ENCODE measurements around the gene C4A. TPM values are rescaled to one million over a fixed set of nuclear protein-coding genes. Genes with fewer than 3 reads are reported as not detected.

C4A gene
- total RNA-seq, 1 experiment from 2014 or later = 1.5 TPM

- Histone ChIP-seq H3K9me3 (no peaks in the 10 kb centered on the region), H3K27me3 (replicated peaks; ENCODE audit: control insufficient read depth, insufficient read depth, low read length) (no peaks in the 10 kb centered on the region), H3K36me3 (ENCODE audit: control insufficient read depth, insufficient read depth, low read length) (peaks cover 2% of the 10 kb centered on the region), H3K4me1 (peaks cover 5% of the 10 kb centered on the region; the same call in 1 of the 2 replicates), H3K4me3 (ENCODE audit: low read depth, low read length) (no peak overlapping the region)
- POLR2A ChIA-PET = no interaction called here
- no peaks in the 10 kb centered on the region for H3K9me3 Mint-ChIP-seq (ENCODE audit: unreplicated experiment)
- H3K4me3 Mint-ChIP-seq (ENCODE audit: unreplicated experiment) = no peak overlapping the region
- TF ChIP-seq, protein P1, sequence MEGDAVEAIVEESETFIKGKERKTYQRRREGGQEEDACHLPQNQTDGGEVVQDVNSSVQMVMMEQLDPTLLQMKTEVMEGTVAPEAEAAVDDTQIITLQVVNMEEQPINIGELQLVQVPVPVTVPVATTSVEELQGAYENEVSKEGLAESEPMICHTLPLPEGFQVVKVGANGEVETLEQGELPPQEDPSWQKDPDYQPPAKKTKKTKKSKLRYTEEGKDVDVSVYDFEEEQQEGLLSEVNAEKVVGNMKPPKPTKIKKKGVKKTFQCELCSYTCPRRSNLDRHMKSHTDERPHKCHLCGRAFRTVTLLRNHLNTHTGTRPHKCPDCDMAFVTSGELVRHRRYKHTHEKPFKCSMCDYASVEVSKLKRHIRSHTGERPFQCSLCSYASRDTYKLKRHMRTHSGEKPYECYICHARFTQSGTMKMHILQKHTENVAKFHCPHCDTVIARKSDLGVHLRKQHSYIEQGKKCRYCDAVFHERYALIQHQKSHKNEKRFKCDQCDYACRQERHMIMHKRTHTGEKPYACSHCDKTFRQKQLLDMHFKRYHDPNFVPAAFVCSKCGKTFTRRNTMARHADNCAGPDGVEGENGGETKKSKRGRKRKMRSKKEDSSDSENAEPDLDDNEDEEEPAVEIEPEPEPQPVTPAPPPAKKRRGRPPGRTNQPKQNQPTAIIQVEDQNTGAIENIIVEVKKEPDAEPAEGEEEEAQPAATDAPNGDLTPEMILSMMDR (IDR thresholded peaks at IDR 0.05; ENCODE audit: insufficient read depth in 1 of 2, low read depth in 1 of 2, low read length in 1 of 2, severe bottlenecking in 1 of 2, unreplicated experiment in 1 of 2) = no peak
- intact Hi-C loops (cut with micrococcal nuclease; ENCODE audit: unreplicated experiment) = no loop called here
- BruUV-seq (replicated peaks) = no TSS peak
- H3K27me3 Mint-ChIP-seq (ENCODE audit: insufficient read depth, unreplicated experiment) = no peaks in the 10 kb centered on the region
- DNase-seq = no peak
- peaks cover 67% of the 10 kb centered on the region for H3K36me3 Mint-ChIP-seq (ENCODE audit: insufficient read depth, unreplicated experiment)
- no peak overlapping the region for H3K27ac Mint-ChIP-seq (ENCODE audit: unreplicated experiment)
- CTCF ChIA-PET = no interaction called here
- peaks cover 9% of the 10 kb centered on the region for H3K4me1 Mint-ChIP-seq (ENCODE audit: low read depth, unreplicated experiment)
Observed at GRCh38 chr6:31966997-31967925, 14.6 kb upstream of the C4A start.

- Mint-ChIP-seq H3K4me1 (ENCODE audit: low read depth, unreplicated experiment) (peaks cover 12% of the 10 kb centered on the region), H3K4me3 (ENCODE audit: unreplicated experiment) (no peak overlapping the region), H3K9me3 (ENCODE audit: unreplicated experiment) (no peaks in the 10 kb centered on the region), H3K27ac (ENCODE audit: unreplicated experiment) (no peak overlapping the region), H3K36me3 (ENCODE audit: insufficient read depth, unreplicated experiment) (peaks cover 67% of the 10 kb centered on the region), H3K27me3 (ENCODE audit: insufficient read depth, unreplicated experiment) (no peaks in the 10 kb centered on the region)
- no peak for DNase-seq
- Histone ChIP-seq H3K36me3 (ENCODE audit: control insufficient read depth, insufficient read depth, low read length) (peaks cover 1% of the 10 kb centered on the region), H3K27me3 (replicated peaks; ENCODE audit: control insufficient read depth, insufficient read depth, low read length) (no peaks in the 10 kb centered on the region), H3K9me3 (no peaks in the 10 kb centered on the region), H3K4me3 (ENCODE audit: low read depth, low read length) (no peak overlapping the region), H3K4me1 (peaks cover 5% of the 10 kb centered on the region; the same call in 1 of the 2 replicates)
- intact Hi-C loops (cut with micrococcal nuclease; ENCODE audit: unreplicated experiment) = no loop called here
- no TSS peak for BruUV-seq (replicated peaks)
- ChIA-PET CTCF (no interaction called here), POLR2A (no interaction called here)
- TF ChIP-seq, protein P1 (IDR thresholded peaks at IDR 0.05; ENCODE audit: insufficient read depth in 1 of 2, low read depth in 1 of 2, low read length in 1 of 2, severe bottlenecking in 1 of 2, unreplicated experiment in 1 of 2) = no peak
Observed at GRCh38 chr6:31967926-31968320, 13.9 kb upstream of the C4A start.

DNA sequence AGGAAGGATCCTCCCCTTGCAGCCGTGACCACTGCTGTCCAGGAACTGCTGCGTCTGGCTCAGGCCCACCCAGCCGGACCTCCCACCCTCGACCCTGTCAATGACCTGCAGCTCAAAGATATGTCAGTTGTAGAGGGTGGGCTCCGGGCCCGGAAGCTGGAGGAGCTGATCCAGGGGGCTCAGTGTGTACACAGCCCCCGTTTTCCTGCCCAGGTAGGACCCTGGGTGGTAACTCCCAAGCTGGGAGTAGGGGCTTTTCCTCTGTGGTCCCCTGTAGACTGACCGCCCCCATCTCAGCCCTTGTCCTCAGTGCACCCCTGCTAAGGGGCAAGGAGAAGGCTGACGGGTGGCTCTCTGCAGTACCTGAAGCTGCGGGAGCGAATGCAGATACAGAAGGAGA lies 13.5 kb upstream of the C4A start:
- peaks cover 67% of the 10 kb centered on the region for H3K36me3 Mint-ChIP-seq (ENCODE audit: insufficient read depth, unreplicated experiment)
- Histone ChIP-seq H3K27me3 (replicated peaks; ENCODE audit: control insufficient read depth, insufficient read depth, low read length) (no peaks in the 10 kb centered on the region), H3K4me3 (ENCODE audit: low read depth, low read length) (no peak overlapping the region), H3K4me1 (peaks cover 5% of the 10 kb centered on the region; the same call in 1 of the 2 replicates), H3K9me3 (no peaks in the 10 kb centered on the region), H3K36me3 (ENCODE audit: control insufficient read depth, insufficient read depth, low read length) (peaks cover 1% of the 10 kb centered on the region)
- DNase-seq = no peak
- no peak overlapping the region for H3K27ac Mint-ChIP-seq (ENCODE audit: unreplicated experiment)
- H3K9me3 Mint-ChIP-seq (ENCODE audit: unreplicated experiment) = no peaks in the 10 kb centered on the region
- peaks cover 16% of the 10 kb centered on the region for H3K4me1 Mint-ChIP-seq (ENCODE audit: low read depth, unreplicated experiment)
- BruUV-seq (replicated peaks) = no TSS peak
- no peak overlapping the region for H3K4me3 Mint-ChIP-seq (ENCODE audit: unreplicated experiment)
- H3K27me3 Mint-ChIP-seq (ENCODE audit: insufficient read depth, unreplicated experiment) = no peaks in the 10 kb centered on the region
- ChIA-PET CTCF (no interaction called here), POLR2A (no interaction called here)
- TF ChIP-seq, protein P1 (IDR thresholded peaks at IDR 0.05; ENCODE audit: insufficient read depth in 1 of 2, low read depth in 1 of 2, low read length in 1 of 2, severe bottlenecking in 1 of 2, unreplicated experiment in 1 of 2) = no peak
- intact Hi-C loops (cut with micrococcal nuclease; ENCODE audit: unreplicated experiment) = no loop called here
